ENCODE measurements around the gene KATNIP.

KATNIP gene

DNA sequence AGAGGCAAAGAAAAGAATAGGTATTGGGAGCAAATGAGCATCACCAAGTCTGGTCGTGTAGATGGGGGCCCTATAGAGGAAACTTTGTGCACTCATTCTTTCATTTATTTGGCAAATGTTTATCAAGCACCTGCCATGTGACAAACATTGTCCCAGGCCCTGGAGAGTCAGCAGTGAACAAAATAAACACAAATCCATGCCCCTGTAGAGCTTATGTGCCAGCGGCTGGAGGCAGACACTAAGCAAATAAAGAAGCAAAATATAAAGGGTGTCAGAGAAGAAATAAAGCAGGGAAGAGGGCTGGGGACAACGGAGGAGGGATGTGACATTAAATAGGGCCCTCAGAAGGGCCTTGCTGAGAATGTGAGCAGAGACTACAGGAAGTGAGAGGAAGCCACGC, 45.5 kb downstream of the KATNIP start:
- CTCF ChIA-PET: interaction anchor here (0.7 kb wide), 1 partner anchor 17 kb away, joined by 4 read pairs; no protein-coding TSS in a partner anchor
- TF ChIP-seq, protein P1, sequence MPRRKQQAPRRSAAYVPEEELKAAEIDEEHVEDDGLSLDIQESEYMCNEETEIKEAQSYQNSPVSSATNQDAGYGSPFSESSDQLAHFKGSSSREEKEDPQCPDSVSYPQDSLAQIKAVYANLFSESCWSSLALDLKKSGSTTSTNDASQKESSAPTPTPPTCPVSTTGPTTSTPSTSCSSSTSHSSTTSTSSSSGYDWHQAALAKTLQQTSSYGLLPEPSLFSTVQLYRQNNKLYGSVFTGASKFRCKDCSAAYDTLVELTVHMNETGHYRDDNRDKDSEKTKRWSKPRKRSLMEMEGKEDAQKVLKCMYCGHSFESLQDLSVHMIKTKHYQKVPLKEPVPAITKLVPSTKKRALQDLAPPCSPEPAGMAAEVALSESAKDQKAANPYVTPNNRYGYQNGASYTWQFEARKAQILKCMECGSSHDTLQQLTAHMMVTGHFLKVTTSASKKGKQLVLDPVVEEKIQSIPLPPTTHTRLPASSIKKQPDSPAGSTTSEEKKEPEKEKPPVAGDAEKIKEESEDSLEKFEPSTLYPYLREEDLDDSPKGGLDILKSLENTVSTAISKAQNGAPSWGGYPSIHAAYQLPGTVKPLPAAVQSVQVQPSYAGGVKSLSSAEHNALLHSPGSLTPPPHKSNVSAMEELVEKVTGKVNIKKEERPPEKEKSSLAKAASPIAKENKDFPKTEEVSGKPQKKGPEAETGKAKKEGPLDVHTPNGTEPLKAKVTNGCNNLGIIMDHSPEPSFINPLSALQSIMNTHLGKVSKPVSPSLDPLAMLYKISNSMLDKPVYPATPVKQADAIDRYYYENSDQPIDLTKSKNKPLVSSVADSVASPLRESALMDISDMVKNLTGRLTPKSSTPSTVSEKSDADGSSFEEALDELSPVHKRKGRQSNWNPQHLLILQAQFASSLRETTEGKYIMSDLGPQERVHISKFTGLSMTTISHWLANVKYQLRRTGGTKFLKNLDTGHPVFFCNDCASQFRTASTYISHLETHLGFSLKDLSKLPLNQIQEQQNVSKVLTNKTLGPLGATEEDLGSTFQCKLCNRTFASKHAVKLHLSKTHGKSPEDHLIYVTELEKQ (tag by site-specific recombination; IDR thresholded peaks at IDR 0.05; ENCODE audit: borderline replicate concordance): no peak
- TF ChIP-seq MZF1 (tag by site-specific recombination; IDR thresholded peaks at IDR 0.05; ENCODE audit: borderline replicate concordance) (no peak), ZFHX2 (tag by site-specific recombination; conservative IDR thresholded peaks at IDR 0.05) (no peak), ZNF24 (tag by site-specific recombination; IDR thresholded peaks at IDR 0.05) (no peak), ZNF530 (tag by site-specific recombination; IDR thresholded peaks at IDR 0.05; ENCODE audit: low read depth) (no peak), ZNF548 (tag by site-specific recombination; IDR thresholded peaks at IDR 0.05) (no peak)
- TF ChIP-seq, protein P2, sequence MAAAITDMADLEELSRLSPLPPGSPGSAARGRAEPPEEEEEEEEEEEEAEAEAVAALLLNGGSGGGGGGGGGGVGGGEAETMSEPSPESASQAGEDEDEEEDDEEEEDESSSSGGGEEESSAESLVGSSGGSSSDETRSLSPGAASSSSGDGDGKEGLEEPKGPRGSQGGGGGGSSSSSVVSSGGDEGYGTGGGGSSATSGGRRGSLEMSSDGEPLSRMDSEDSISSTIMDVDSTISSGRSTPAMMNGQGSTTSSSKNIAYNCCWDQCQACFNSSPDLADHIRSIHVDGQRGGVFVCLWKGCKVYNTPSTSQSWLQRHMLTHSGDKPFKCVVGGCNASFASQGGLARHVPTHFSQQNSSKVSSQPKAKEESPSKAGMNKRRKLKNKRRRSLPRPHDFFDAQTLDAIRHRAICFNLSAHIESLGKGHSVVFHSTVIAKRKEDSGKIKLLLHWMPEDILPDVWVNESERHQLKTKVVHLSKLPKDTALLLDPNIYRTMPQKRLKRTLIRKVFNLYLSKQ (tag by site-specific recombination; IDR thresholded peaks at IDR 0.05; ENCODE audit: borderline replicate concordance): no peak
- TF ChIP-seq, protein P3, sequence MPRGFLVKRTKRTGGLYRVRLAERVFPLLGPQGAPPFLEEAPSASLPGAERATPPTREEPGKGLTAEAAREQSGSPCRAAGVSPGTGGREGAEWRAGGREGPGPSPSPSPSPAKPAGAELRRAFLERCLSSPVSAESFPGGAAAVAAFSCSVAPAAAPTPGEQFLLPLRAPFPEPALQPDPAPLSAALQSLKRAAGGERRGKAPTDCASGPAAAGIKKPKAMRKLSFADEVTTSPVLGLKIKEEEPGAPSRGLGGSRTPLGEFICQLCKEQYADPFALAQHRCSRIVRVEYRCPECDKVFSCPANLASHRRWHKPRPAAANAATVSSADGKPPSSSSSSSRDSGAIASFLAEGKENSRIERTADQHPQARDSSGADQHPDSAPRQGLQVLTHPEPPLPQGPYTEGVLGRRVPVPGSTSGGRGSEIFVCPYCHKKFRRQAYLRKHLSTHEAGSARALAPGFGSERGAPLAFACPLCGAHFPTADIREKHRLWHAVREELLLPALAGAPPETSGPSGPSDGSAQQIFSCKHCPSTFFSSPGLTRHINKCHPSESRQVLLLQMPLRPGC (tag by site-specific recombination; IDR thresholded peaks at IDR 0.05): no peak
- H3K9me3 ChIP-seq (ENCODE audit: control insufficient read depth, insufficient read depth, low read depth, low read length): no peaks in the 10 kb centered on the region
- POLR2A ChIA-PET: no interaction called here
- H3K4me3 ChIP-seq (ENCODE audit: low read depth, low read length): no peak overlapping the region
- no peaks in the 10 kb centered on the region for H3K4me1 ChIP-seq (ENCODE audit: control insufficient read depth, insufficient read depth, low read length)
- no peaks in the 10 kb centered on the region for H3K36me3 ChIP-seq (ENCODE audit: control insufficient read depth in 2 of 2, insufficient read depth in 1 of 2, low read length in 2 of 2)
- H3K27ac ChIP-seq (ENCODE audit: extremely low read depth, low read depth, low read length): no peak overlapping the region

DNA sequence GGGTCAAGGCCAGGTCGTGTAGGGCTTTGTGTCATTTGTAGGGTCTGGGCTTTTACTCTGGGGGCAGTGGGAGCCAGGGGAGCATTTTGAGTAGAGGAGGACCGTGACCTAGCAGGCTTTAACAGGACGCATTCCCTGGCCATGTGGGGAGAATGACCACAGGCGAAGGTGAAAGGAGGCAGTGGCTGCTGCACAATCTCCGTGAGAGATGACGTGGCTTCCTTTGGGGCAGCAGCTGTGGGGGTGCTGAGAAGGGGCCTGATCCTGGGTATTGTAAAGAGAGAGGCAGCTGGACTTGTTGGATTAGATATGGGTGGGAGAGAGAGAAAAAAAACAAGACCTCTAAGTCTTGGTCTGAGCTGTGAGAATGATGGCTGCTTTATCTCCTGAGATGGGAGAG, 46.0 kb downstream of the KATNIP start:
- ChIA-PET CTCF (no interaction called here), POLR2A (no interaction called here)
- no peak overlapping the region for H3K27ac ChIP-seq (ENCODE audit: extremely low read depth, low read depth, low read length)
- no peak for TF ChIP-seq ZNF776 (tag by site-specific recombination; IDR thresholded peaks at IDR 0.05; ENCODE audit: borderline replicate concordance)
- TF ChIP-seq ZNF292 (tag by site-specific recombination; IDR thresholded peaks at IDR 0.05; ENCODE audit: borderline replicate concordance, low read depth): no peak
- TF ChIP-seq, protein P4, sequence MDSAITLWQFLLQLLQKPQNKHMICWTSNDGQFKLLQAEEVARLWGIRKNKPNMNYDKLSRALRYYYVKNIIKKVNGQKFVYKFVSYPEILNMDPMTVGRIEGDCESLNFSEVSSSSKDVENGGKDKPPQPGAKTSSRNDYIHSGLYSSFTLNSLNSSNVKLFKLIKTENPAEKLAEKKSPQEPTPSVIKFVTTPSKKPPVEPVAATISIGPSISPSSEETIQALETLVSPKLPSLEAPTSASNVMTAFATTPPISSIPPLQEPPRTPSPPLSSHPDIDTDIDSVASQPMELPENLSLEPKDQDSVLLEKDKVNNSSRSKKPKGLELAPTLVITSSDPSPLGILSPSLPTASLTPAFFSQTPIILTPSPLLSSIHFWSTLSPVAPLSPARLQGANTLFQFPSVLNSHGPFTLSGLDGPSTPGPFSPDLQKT (IDR thresholded peaks at IDR 0.05; ENCODE audit: borderline replicate concordance, low read depth, low read length): no peak
- no peak for TF ChIP-seq ZNF596 (tag by site-specific recombination; IDR thresholded peaks at IDR 0.05)
- TF ChIP-seq ZEB2 (tag by site-specific recombination; IDR thresholded peaks at IDR 0.05): no peak
- no peak for TF ChIP-seq ZNF214 (tag by site-specific recombination; IDR thresholded peaks at IDR 0.05; ENCODE audit: borderline replicate concordance)
- TF ChIP-seq ZNF404 (tag by site-specific recombination; IDR thresholded peaks at IDR 0.05): no peak
- TF ChIP-seq, protein P5, sequence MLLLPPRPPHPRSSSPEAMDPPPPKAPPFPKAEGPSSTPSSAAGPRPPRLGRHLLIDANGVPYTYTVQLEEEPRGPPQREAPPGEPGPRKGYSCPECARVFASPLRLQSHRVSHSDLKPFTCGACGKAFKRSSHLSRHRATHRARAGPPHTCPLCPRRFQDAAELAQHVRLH (tag by site-specific recombination; IDR thresholded peaks at IDR 0.05): no peak
- no peak for TF ChIP-seq OVOL3 (tag by site-specific recombination; IDR thresholded peaks at IDR 0.05)
- TF ChIP-seq, protein P2 (tag by site-specific recombination; IDR thresholded peaks at IDR 0.05; ENCODE audit: borderline replicate concordance): no peak
- TF ChIP-seq ZNF146 (tag by site-specific recombination; IDR thresholded peaks at IDR 0.05): no peak
- TF ChIP-seq, protein P6, sequence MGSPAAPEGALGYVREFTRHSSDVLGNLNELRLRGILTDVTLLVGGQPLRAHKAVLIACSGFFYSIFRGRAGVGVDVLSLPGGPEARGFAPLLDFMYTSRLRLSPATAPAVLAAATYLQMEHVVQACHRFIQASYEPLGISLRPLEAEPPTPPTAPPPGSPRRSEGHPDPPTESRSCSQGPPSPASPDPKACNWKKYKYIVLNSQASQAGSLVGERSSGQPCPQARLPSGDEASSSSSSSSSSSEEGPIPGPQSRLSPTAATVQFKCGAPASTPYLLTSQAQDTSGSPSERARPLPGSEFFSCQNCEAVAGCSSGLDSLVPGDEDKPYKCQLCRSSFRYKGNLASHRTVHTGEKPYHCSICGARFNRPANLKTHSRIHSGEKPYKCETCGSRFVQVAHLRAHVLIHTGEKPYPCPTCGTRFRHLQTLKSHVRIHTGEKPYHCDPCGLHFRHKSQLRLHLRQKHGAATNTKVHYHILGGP (tag by site-specific recombination; IDR thresholded peaks at IDR 0.05): no peak
- no peak for TF ChIP-seq ZNF600 (tag by site-specific recombination; IDR thresholded peaks at IDR 0.05)
- H3K4me3 ChIP-seq (ENCODE audit: low read depth, low read length): no peak overlapping the region
- H3K4me1 ChIP-seq (ENCODE audit: control insufficient read depth, insufficient read depth, low read length): no peaks in the 10 kb centered on the region
- no peaks in the 10 kb centered on the region for H3K9me3 ChIP-seq (ENCODE audit: control insufficient read depth, insufficient read depth, low read depth, low read length)
- H3K36me3 ChIP-seq (ENCODE audit: control insufficient read depth in 2 of 2, insufficient read depth in 1 of 2, low read length in 2 of 2): no peaks in the 10 kb centered on the region

Measured in HEK293 (cell line).